ENCODE data around the gene PCBP3.

PCBP3 gene

GRCh38 chr21:45724994-45725843, 81.7 kb downstream of the PCBP3 start:
- DNase-seq (ENCODE audit: low spot score) = no peak

GRCh38 chr21:45725844-45726200, 82.3 kb downstream of the PCBP3 start:
- no peak for DNase-seq (ENCODE audit: low spot score)

- DNase-seq (ENCODE audit: low spot score) = no peak
Observed at GRCh38 chr21:45726438-45726837, 82.9 kb downstream of the PCBP3 start.

GRCh38 chr21:45727390-45727789, 83.9 kb downstream of the PCBP3 start:
- DNase-seq (ENCODE audit: low spot score) = no peak

GRCh38 chr21:45735259-45736000, 91.9 kb downstream of the PCBP3 start:
- DNase-seq (ENCODE audit: low spot score) = no peak

GRCh38 chr21:45736042-45736689, 92.6 kb downstream of the PCBP3 start:
- DNase-seq (ENCODE audit: low spot score) = no peak

- DNase-seq (ENCODE audit: low spot score) = no peak
Observed at GRCh38 chr21:45736690-45737484, 93.4 kb downstream of the PCBP3 start.

- DNase-seq (ENCODE audit: low spot score) = no peak
Observed at GRCh38 chr21:45737485-45738166, 94.1 kb downstream of the PCBP3 start.

GRCh38 chr21:45739218-45740087, 95.9 kb downstream of the PCBP3 start:
- no peak for DNase-seq (ENCODE audit: low spot score)

- DNase-seq (ENCODE audit: low spot score) = no peak
Observed at GRCh38 chr21:45740088-45740440, 96.5 kb downstream of the PCBP3 start.

- no peak for DNase-seq (ENCODE audit: low spot score)
Observed at GRCh38 chr21:45740491-45741357, 97.2 kb downstream of the PCBP3 start.

GRCh38 chr21:45741691-45742090, 98.2 kb downstream of the PCBP3 start:
- no peak for DNase-seq (ENCODE audit: low spot score)

GRCh38 chr21:45742247-45742646, 98.7 kb downstream of the PCBP3 start:
- no peak for DNase-seq (ENCODE audit: low spot score)

- no peak for DNase-seq (ENCODE audit: low spot score)
Observed at GRCh38 chr21:45745256-45745655, 101.7 kb downstream of the PCBP3 start.

- no peak for DNase-seq (ENCODE audit: low spot score)
Observed at GRCh38 chr21:45747233-45747766, 103.8 kb downstream of the PCBP3 start.

- peak; percentile 69 for DNase-seq (ENCODE audit: low spot score)
Observed at GRCh38 chr21:45747802-45748445, 104.4 kb downstream of the PCBP3 start.

GRCh38 chr21:45748593-45748992, 105.1 kb downstream of the PCBP3 start:
- DNase-seq (ENCODE audit: low spot score) = no peak

- DNase-seq (ENCODE audit: low spot score) = no peak
Observed at GRCh38 chr21:45749974-45750373, 106.4 kb downstream of the PCBP3 start.

GRCh38 chr21:45750936-45751335, 107.4 kb downstream of the PCBP3 start:
- peak; percentile 53 for DNase-seq (ENCODE audit: low spot score)

Data from Ammon's horn (tissue), 1 donor.